ENCODE measurements around the gene ZPLD1. TPM values are rescaled to one million over a fixed set of nuclear protein-coding genes. Genes with fewer than 3 reads are reported as not detected.

The ZPLD1 gene
- total RNA-seq (2021; fragmentation: NEBNext Ultra II Directional; extraction: Animal tissue kit (Norgen Biotek cat#: 25700)), result not detected in 2 replicates
- not detected in 2 replicates for polyA plus RNA-seq (2011; rRNA removed)
- polyA plus RNA-seq (2011; cell fraction: cytosol; rRNA removed), result 0.04 TPM
- not detected for polyA plus RNA-seq (2011; cell fraction: nucleus; rRNA removed)
- polyA plus RNA-seq (2012, experiment 1 of 2), result not detected in 4 replicates
- not detected for polyA plus RNA-seq (2012, experiment 2 of 2)
- polyA plus RNA-seq (2013, experiment 1 of 2), result 0.04 TPM
- 0.02 TPM for polyA plus RNA-seq (2013, experiment 2 of 2)
- polyA minus RNA-seq (2011; rRNA and poly(A)+ RNA removed), result not detected in 2 replicates
- polyA minus RNA-seq (2011; cell fraction: cytosol; rRNA and poly(A)+ RNA removed), result not detected
- not detected for polyA minus RNA-seq (2011; cell fraction: nucleus; rRNA and poly(A)+ RNA removed)
- long read RNA-seq, experiment 1, result 0 reads
- long read RNA-seq, experiment 2, result 0 reads

- no peak within 1 kb of the TSS for H2BK5ac ChIP-seq (ENCODE audit: low read depth, low read length)
- no peak for FAIRE-seq
- H3K18ac ChIP-seq (ENCODE audit: extremely low read depth, low read length), result no peak within 1 kb of the TSS
- H3K79me1 ChIP-seq (ENCODE audit: low read depth, low read length), result no peaks in the 10 kb centered on the region
- CTCF ChIA-PET (ENCODE audit: partially characterized antibody), result no interaction called here
- POLR2A ChIA-PET (ENCODE audit: partially characterized antibody), result no interaction called here
- H4K20me1 ChIP-seq (replicated peaks in 1 of 2; ENCODE audit: control insufficient read depth in 1 of 2, insufficient read depth in 2 of 2, low read length in 2 of 2), result no peaks in the 10 kb centered on the region
- no peak for DNase-seq (ENCODE audit: low read depth in 1 of 2, low spot score in 2 of 2)
- no peak within 1 kb of the TSS for H4K91ac ChIP-seq (replicated peaks; ENCODE audit: insufficient read length, low read length)
- H3K4ac ChIP-seq (replicated peaks; ENCODE audit: insufficient read length, low read depth, low read length), result no peak within 1 kb of the TSS
- H3K79me2 ChIP-seq (ENCODE audit: control insufficient read depth in 1 of 2, insufficient read depth in 2 of 2, low read length in 2 of 2), result no peaks in the 10 kb centered on the region
- no peak within 1 kb of the TSS for H3K23ac ChIP-seq (ENCODE audit: insufficient read length)
- no peaks in the 10 kb centered on the region for H3K36me3 ChIP-seq (ENCODE audit: control insufficient read depth in 2 of 4, insufficient read depth in 4 of 4, low read length in 3 of 4)
- H4K5ac ChIP-seq (ENCODE audit: insufficient read length, low read depth, low read length), result no peak within 1 kb of the TSS
- H3K9me3 ChIP-seq (ENCODE audit: insufficient read depth in 2 of 2, low read depth in 1 of 2, low read length in 1 of 2), result no peaks in the 10 kb centered on the region; a peak in 2 of 4 replicates
- no peak within 1 kb of the TSS for H3K9ac ChIP-seq (replicated peaks in 1 of 4; ENCODE audit: extremely low read depth in 1 of 4, low read depth in 3 of 4, low read length in 3 of 4)
- no peaks in the 10 kb centered on the region for H3K23me2 ChIP-seq (ENCODE audit: low read depth, low read length)
- no peak within 1 kb of the TSS for H2BK20ac ChIP-seq (ENCODE audit: low read length)
- TF ChIP-seq SIRT6 (IDR thresholded peaks at IDR 0.05; ENCODE audit: low read length), result no peak
- no peak for TF ChIP-seq JUN (IDR thresholded peaks at IDR 0.05; ENCODE audit: low read depth, low read length)
- no peak for TF ChIP-seq SAP30 (IDR thresholded peaks at IDR 0.05; ENCODE audit: insufficient read depth, insufficient replicate concordance, low read length)
- TF ChIP-seq SP1 (IDR thresholded peaks at IDR 0.05; ENCODE audit: low read depth, low read length), result no peak
- TF ChIP-seq GABPA (IDR thresholded peaks at IDR 0.05; ENCODE audit: borderline replicate concordance, insufficient read depth, low read length), result no peak
- no peak for TF ChIP-seq HDAC2 (IDR thresholded peaks at IDR 0.05; ENCODE audit: borderline replicate concordance in 1 of 2, low read depth in 2 of 2, low read length in 2 of 2)
- TF ChIP-seq CHD2 (IDR thresholded peaks at IDR 0.05; ENCODE audit: low read length), result no peak
- no peak for TF ChIP-seq BACH1 (IDR thresholded peaks at IDR 0.05; ENCODE audit: low read length)
- no peak within 1 kb of the TSS for H3K56ac ChIP-seq (replicated peaks; ENCODE audit: insufficient read length, low read depth, low read length)
- H4K8ac ChIP-seq (ENCODE audit: extremely low read depth, insufficient read depth, low read length), result no peak within 1 kb of the TSS
- H3K4me2 ChIP-seq (ENCODE audit: insufficient read depth in 1 of 2, low read depth in 2 of 2, low read length in 2 of 2), result no peak within 1 kb of the TSS
- no peak within 1 kb of the TSS for H3K27ac ChIP-seq (ENCODE audit: low read depth, low read length)
- H3K14ac ChIP-seq (ENCODE audit: insufficient read length), result no peak within 1 kb of the TSS
- no peak within 1 kb of the TSS for H2BK15ac ChIP-seq (ENCODE audit: low read length)
- H2BK12ac ChIP-seq (ENCODE audit: low read depth, low read length), result no peak within 1 kb of the TSS
- no peaks in the 10 kb centered on the region for H3K27me3 ChIP-seq (replicated peaks in 1 of 4; ENCODE audit: control insufficient read depth in 3 of 4, extremely low read depth in 1 of 4, insufficient read depth in 3 of 4, low read length in 3 of 4)
- no peaks in the 10 kb centered on the region for H3K4me1 ChIP-seq (replicated peaks in 1 of 4; ENCODE audit: control insufficient read depth in 3 of 4, insufficient read depth in 4 of 4, low read length in 3 of 4)
- H3K4me3 ChIP-seq (ENCODE audit: extremely low read depth in 1 of 4, insufficient read depth in 2 of 4, low read depth in 3 of 4, low read length in 4 of 4), result no peak within 1 kb of the TSS
- no peak within 1 kb of the TSS for H2AFZ ChIP-seq (ENCODE audit: low read length)
- no peak within 1 kb of the TSS for H2BK120ac ChIP-seq (replicated peaks; ENCODE audit: low read depth, low read length)
- no peak within 1 kb of the TSS for H2AK5ac ChIP-seq (ENCODE audit: low read depth, low read length)
These were observed at the start of gene ZPLD1 for GRCh38 chr3:102434715-102435114. Gene ZPLD1, plus strand, starts transcription at chr3:102435015. Its CDS starts 3,473 bp downstream, at chr3:102438488.
